HEK293T (cell line): ENCODE measurements around the gene FZR1.

Source experiments
- ARNT ChIP-seq: fragments of 450-650 bp; IDR thresholded peaks from 2 replicates; pipeline ENCODE4 v1.6.1; 2017; ENCODE audit warnings: mild to moderate bottlenecking
- BHLHE40 ChIP-seq: fragments of 450-650 bp; IDR thresholded peaks from 2 replicates; pipeline ENCODE4 v1.6.1; 2016; ENCODE audit warnings: mild to moderate bottlenecking, moderate library complexity, borderline replicate concordance
- CTBP1 ChIP-seq: fragments of 450-650 bp; IDR thresholded peaks from 2 replicates; pipeline ENCODE4 v1.6.1; 2016; ENCODE audit warnings: borderline replicate concordance
- ELF4 ChIP-seq: fragments of 450-650 bp; IDR thresholded peaks from 2 replicates; pipeline ENCODE4 v1.6.1; 2017; ENCODE audit warnings: antibody characterized with exemption
- FOXK2 ChIP-seq: fragments of 450-650 bp; IDR thresholded peaks from 2 replicates; pipeline ENCODE4 v1.6.1; 2016; ENCODE audit warnings: mild to moderate bottlenecking
- FOXM1 ChIP-seq: fragments of 450-650 bp; IDR thresholded peaks from 2 replicates; pipeline ENCODE4 v1.6.1; 2017; ENCODE audit warnings: mild to moderate bottlenecking, borderline replicate concordance
- HDGF ChIP-seq: fragments of 450-650 bp; IDR thresholded peaks from 2 replicates; pipeline ENCODE4 v1.6.1; 2017; ENCODE audit warnings: antibody characterized with exemption, borderline replicate concordance
- L3MBTL2 ChIP-seq: fragments of 450-650 bp; conservative IDR thresholded peaks from 2 replicates; pipeline ENCODE4 v1.6.1; 2016; ENCODE audit warnings: mild to moderate bottlenecking
- LEF1 ChIP-seq: fragments of 450-650 bp; IDR thresholded peaks from 2 replicates; pipeline ENCODE4 v1.6.1; 2017; ENCODE audit warnings: mild to moderate bottlenecking, borderline replicate concordance
- PKNOX1 ChIP-seq: fragments of 450-650 bp; IDR thresholded peaks from 2 replicates; pipeline ENCODE4 v1.6.1; 2016
- SP1 ChIP-seq: fragments of 450-650 bp; IDR thresholded peaks from 2 replicates; pipeline ENCODE4 v1.6.1; 2017
- SUZ12 ChIP-seq: fragments of 450-650 bp; IDR thresholded peaks from 2 replicates; pipeline ENCODE4 v1.6.1; 2016; ENCODE audit warnings: mild to moderate bottlenecking
- TARDBP ChIP-seq: fragments of 450-650 bp; IDR thresholded peaks from 2 replicates; pipeline ENCODE4 v1.6.1; 2016
- ZNF384 ChIP-seq: fragments of 450-650 bp; IDR thresholded peaks from 2 replicates; pipeline ENCODE4 v1.6.1; 2016

- TF ChIP-seq BHLHE40 (no peak), FOXK2 (no peak), FOXM1 (no peak), TARDBP (no peak), HDGF (no peak), PKNOX1 (no peak), ZNF384 (no peak), ARNT (no peak), SUZ12 (no peak), SP1 (no peak), LEF1 (no peak), ELF4 (no peak), L3MBTL2 (no peak), CTBP1 (no peak)
These were observed 18.1 kb downstream of the FZR1 start for GRCh38 chr19:3524078-3524842.
